BE2C (cell line): ENCODE measurements around the gene LRP5.

Experiments used
- DNase-seq: peaks from one replicate; pipeline ENCODE4 v3.0.0-alpha.2; 2020
- H3K27me3 ChIP-seq: fragments of 250-450 bp; sonication (Bioruptor Pico); 2 replicates; pipeline ENCODE4 v1.5.1; 2020; ENCODE audit warnings: mild to moderate bottlenecking
- H3K36me3 ChIP-seq: fragments of 250-450 bp; sonication (Bioruptor Pico); 2 replicates; pipeline ENCODE4 v1.5.1; 2020; ENCODE audit warnings: mild to moderate bottlenecking
- H3K4me1 ChIP-seq: fragments of 250-450 bp; sonication (Bioruptor Pico); 2 replicates; pipeline ENCODE4 v1.5.1; 2020
- H3K4me3 ChIP-seq: 2 replicates; pipeline ENCODE4 v1.5.1; 2011; ENCODE audit warnings: low read depth, low read length
- H3K9me3 ChIP-seq: fragments of 250-450 bp; sonication (Bioruptor Pico); 2 replicates; pipeline ENCODE4 v1.5.1; 2020
- TF ChIP-seq, protein P1 (sequence below): IDR thresholded peaks from 2 replicates; pipeline ENCODE4 v1.5.1; 2012; ENCODE audit warnings: mild to moderate bottlenecking, low read depth, low read length

The LRP5 gene

GRCh38 chr11:68385128-68385527 lies 72.7 kb downstream of the LRP5 start:
- Histone ChIP-seq H3K27me3 (no peaks in the 10 kb centered on the region), H3K4me3 (no peak overlapping the region), H3K4me1 (no peaks in the 10 kb centered on the region), H3K9me3 (no peaks in the 10 kb centered on the region), H3K36me3 (peaks cover 23% of the 10 kb centered on the region)
- no peak for DNase-seq
- TF ChIP-seq, protein P1, sequence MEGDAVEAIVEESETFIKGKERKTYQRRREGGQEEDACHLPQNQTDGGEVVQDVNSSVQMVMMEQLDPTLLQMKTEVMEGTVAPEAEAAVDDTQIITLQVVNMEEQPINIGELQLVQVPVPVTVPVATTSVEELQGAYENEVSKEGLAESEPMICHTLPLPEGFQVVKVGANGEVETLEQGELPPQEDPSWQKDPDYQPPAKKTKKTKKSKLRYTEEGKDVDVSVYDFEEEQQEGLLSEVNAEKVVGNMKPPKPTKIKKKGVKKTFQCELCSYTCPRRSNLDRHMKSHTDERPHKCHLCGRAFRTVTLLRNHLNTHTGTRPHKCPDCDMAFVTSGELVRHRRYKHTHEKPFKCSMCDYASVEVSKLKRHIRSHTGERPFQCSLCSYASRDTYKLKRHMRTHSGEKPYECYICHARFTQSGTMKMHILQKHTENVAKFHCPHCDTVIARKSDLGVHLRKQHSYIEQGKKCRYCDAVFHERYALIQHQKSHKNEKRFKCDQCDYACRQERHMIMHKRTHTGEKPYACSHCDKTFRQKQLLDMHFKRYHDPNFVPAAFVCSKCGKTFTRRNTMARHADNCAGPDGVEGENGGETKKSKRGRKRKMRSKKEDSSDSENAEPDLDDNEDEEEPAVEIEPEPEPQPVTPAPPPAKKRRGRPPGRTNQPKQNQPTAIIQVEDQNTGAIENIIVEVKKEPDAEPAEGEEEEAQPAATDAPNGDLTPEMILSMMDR: no peak

- TF ChIP-seq, protein P1: no peak
- DNase-seq: no peak
- Histone ChIP-seq H3K27me3 (no peaks in the 10 kb centered on the region), H3K36me3 (peaks cover 32% of the 10 kb centered on the region), H3K4me1 (no peaks in the 10 kb centered on the region), H3K4me3 (no peak overlapping the region), H3K9me3 (no peaks in the 10 kb centered on the region)
Measured at GRCh38 chr11:68386331-68386978, 74.1 kb downstream of the LRP5 start.

- Histone ChIP-seq H3K4me3 (no peak overlapping the region), H3K9me3 (no peaks in the 10 kb centered on the region), H3K4me1 (no peaks in the 10 kb centered on the region), H3K27me3 (no peaks in the 10 kb centered on the region), H3K36me3 (peaks cover 39% of the 10 kb centered on the region)
- TF ChIP-seq, protein P1: no peak
- no peak for DNase-seq
Measured at GRCh38 chr11:68387840-68388239, 75.4 kb downstream of the LRP5 start.

DNA sequence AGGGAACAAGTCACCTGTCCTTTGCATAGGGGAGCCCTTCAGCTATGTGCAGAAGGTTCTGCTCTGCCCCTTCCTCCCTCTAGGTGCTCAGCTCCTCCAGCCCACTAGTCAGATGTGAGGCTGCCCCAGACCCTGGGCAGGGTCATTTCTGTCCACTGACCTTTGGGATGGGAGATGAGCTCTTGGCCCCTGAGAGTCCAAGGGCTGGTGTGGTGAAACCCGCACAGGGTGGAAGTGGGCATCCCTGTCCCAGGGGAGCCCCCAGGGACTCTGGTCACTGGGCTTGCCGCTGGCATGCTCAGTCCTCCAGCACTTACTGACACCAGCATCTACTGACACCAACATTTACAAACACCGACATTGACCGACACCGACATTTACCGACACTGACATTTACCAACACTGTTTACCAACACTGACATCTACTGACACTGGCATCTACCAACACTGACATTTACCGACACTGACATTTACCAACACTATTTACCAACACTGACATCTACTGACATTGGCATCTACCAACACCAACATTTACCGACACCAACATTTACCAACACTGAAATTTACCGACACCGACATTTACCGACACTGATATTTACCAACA lies 76.3 kb downstream of the LRP5 start:
- H3K4me1 ChIP-seq: no peaks in the 10 kb centered on the region
- no peaks in the 10 kb centered on the region for H3K9me3 ChIP-seq
- TF ChIP-seq, protein P1: no peak
- H3K27me3 ChIP-seq: no peaks in the 10 kb centered on the region
- no peak for DNase-seq
- H3K4me3 ChIP-seq: no peak overlapping the region
- peaks cover 39% of the 10 kb centered on the region for H3K36me3 ChIP-seq

DNA sequence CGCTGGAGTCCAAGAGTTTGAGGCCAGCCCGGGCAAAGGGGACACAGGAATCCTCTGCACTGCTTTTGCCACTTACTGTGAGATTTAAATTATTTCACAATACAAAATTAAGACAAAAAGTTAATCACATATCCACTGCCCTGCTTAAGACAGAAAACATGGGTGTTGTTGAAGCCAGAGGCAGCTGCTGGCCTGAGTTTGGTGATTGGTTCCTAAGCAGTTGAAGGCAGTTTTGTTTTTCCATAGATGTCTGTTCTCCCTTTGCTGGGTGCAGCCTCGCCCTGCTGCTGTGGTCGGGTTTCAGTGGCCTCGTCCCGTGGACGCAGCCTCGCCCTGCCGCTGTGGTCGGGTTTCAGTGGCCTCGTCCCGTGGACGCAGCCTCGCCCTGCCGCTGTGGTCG lies 77.9 kb downstream of the LRP5 start:
- no peak overlapping the region for H3K4me3 ChIP-seq
- TF ChIP-seq, protein P1: no peak
- no peaks in the 10 kb centered on the region for H3K9me3 ChIP-seq
- H3K27me3 ChIP-seq: no peaks in the 10 kb centered on the region
- no peaks in the 10 kb centered on the region for H3K4me1 ChIP-seq
- DNase-seq: no peak
- peaks cover 39% of the 10 kb centered on the region for H3K36me3 ChIP-seq

DNA sequence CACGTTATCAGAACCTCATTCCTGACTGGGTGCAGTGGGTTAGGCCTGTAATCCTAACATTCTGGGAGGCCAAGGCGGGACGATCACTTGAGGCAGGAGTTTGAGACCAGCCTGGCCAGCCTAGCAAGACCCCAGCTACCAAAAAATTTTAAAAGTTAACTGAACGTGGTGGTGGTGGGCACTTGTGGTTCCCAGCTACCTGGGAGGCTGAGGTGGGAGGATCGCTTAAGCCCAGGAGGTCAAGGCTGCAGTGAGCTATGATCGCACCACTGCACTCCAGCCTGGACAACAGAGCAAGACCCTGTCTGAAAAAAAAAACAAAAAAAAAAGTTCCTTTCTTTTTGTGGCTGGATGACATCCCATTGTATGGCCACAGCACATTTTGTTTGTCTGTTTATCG lies 80.4 kb downstream of the LRP5 start:
- DNase-seq: no peak
- H3K4me3 ChIP-seq: no peak overlapping the region
- TF ChIP-seq, protein P1: no peak
- no peaks in the 10 kb centered on the region for H3K9me3 ChIP-seq
- peaks cover 25% of the 10 kb centered on the region for H3K36me3 ChIP-seq
- H3K27me3 ChIP-seq: no peaks in the 10 kb centered on the region
- H3K4me1 ChIP-seq: no peaks in the 10 kb centered on the region
